GM18519 (cell line): ENCODE data around the gene CDH13.

Experiments
- ATAC-seq: cut with Tn5 transposase; IDR thresholded peaks from one replicate; pipeline ENCODE4 v1.9.1; 2021; ENCODE audit warnings: mild to moderate bottlenecking, moderate library complexity; ENCODE audit not compliant: unreplicated experiment, low FRiP score

CDH13 gene

GRCh38 chr16:83253521-83253920, 626.8 kb downstream of the CDH13 start:
- ATAC-seq, result no peak

DNA sequence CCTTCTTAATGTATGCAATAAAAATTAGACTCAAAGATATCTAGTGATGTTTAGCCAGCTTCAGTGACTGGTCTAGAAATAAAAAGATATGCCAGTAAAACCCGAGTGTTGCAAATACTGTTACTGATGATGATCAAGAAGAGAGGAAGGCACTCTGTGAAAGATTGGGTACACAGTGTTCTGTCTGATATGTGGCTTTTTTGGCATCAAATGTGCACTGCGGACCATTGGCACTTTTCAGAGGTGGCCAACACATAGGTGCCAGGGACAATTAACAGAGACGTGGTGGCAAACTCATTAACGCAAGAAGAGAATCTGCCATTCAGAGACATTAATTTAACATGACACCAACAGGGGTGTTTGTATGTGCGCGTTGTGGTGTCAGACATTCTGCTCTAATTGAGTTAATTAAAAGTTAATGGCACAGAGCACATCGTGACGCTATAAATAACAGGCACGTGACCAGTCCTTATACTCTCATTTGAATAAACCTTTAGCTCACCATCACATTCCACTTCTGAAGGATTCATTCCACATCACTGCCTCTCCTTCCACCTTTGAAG, 631.7 kb downstream of the CDH13 start:
- ATAC-seq, result no peak

DNA sequence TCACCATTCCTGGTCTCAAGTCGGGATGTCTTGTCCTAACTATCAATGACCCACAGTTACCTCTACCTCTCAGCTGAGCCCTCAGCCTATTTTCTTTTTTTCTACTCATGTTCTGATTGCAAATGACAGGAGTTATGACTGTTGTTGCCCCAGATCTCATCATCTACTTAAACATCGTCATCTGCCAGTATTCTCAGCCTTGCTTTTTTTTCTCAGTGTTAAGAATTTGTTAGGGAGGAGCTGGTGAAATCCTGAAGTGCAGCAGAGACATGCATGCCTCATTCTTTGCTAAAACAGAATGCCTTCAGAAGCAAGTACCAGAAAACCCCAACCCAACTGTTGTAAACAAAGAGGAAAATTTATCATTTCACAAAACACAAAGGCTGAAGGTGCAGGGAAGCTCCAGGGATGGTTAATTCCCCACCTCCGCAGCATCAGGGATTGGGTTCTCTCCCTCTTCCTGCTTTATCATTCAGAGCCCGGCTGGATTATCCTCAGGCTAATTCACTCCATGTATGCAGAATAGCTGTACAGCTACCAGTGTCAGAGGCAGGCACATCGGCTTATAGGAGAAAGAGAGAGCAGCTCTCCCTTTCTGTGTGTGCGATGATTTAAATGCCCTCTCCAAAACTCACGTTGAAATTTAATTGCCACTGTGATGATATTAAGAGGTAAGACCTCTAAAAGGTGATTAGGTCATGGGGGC, 640.2 kb downstream of the CDH13 start:
- ATAC-seq, result no peak

DNA sequence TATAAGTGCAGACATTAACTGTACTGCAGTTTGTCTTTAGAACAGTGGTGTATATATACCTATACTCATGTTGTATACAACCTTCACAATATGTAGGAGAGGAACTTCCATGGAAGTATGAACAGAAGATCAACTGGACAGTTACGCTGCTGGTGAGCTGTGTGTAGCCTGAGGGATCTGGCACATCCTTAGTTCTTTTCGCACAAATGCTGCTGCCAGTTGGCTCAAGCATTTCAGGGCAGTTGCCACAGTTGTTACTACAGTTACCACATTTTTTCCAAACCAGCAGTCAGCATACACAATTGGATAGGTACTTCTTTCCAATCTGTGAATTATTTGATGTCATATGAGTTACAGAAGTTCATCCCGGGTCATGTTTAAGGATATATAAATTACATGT, 641.4 kb downstream of the CDH13 start:
- no peak for ATAC-seq

DNA sequence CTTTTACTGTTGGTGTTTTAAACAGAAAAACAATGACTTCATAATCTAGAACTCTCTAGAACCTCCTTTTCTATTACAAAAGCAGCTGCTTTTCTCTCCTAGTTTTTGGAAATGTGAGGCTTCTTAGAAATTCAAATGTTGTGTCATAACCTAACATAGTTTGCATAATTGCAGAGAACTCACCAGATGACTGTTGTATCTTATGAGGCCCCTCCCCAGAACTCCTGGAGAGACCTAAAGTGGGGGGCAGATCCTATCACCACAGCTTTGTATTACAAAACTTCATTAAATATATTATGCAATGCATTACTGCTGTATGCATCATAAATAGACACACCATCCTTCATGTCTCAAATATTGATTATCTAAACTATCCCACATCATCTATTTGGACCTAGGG, 642.3 kb downstream of the CDH13 start:
- no peak for ATAC-seq

DNA sequence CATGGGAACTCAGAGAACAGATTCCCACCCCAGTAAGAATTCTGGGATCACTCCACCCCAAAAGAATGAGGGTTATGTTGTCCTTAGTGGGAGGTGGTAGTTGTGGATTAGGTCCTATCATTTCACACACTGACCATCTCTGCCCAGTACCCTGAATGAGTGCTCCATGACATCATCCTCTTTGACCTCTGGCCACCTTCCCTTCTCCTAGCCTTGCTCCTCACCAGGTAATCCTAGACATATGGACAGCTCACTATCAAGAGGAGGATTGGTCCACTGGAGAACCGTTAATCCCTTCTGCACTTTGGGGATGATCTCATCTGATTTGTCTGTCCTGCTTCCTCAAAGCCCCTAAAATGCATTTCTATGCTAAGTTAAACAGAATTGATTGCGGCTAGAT, 642.8 kb downstream of the CDH13 start:
- ATAC-seq, result no peak

- no peak for ATAC-seq
These were observed 643.3 kb downstream of the CDH13 start for GRCh38 chr16:83270061-83270460.

DNA sequence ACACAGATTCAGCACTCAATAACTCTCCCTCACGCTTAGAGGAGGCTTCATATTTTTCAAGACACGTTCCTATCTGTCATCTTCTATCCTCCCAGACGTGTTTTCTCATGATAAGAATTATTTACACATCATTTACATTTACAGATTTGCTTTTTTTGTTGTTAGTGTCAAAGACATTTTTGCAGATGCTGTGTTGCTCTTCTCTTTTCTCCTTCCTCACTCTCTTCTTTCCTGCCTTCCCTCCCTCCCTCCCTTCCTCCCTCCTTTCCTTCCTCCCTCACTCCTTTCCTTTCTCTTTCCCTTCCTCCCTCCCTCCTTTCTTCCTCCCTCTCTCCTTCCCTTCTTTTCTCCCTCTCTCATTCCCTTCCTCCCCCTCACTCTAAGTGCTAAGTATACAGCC, 643.9 kb downstream of the CDH13 start:
- ATAC-seq, result no peak

DNA sequence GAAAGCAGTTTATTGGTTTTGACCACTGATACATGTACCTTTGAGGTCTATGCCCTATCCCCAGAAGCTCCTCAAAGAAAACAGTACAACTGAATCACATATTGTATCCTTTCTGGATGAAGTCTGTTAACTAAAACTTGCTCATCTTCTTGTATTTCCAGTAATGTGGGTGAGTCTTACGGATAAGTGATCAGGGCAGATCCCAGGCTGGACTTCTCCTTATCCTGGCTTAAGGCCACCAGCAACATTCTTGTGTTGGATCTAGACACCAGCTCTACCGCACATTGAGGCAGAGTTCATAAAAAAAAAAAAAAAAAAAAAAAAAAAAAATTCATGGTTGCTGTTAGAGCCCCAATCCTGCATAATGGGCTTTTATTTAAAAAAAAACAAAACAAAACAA, 644.4 kb downstream of the CDH13 start:
- no peak for ATAC-seq

DNA sequence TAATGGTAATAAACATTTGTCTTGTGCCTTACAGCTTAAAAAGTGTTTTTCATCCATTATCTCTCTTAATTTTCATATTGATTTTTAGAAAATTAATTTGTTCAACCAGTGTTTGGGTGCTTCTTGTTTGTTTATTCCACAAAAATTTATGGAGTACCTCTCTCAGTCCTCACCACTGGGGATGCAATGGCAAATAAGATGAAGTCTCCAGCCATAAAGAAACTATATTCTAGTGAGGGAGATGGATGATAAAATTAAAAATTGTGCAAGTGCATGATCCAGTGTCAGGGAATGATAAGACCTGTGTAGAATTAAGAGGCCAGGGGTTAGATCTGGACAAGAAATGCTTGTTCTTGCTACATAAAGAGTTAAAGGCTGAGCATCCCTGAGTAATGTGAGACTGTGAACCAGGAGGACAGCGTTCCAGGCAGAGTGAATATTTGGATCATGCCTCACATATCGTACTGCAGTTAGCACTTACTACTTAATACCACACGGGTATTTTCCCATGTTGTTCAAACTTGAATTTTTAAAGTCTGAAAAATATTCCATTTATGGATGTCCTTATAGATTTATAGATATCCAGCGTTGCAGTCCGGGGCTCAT, 645.3 kb downstream of the CDH13 start:
- ATAC-seq, result no peak

DNA sequence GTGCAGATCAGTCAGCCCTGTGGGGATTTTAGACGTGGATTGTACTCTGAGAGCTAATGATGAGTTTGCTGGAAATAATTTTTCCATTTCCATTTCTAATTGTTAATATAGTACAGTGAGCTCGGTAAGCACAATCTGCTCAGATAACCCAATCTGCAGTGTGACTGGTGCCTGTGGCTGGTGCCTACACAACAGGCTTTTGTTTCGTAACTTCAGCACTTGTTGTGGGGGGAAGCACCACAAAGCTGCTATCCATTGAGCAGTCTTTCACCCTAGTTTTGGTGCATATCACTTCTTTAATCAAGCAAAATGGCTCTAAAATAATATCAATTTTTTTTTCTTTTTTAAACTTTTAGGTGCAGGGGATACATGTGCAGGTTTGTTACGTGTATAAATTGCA, 646.1 kb downstream of the CDH13 start:
- ATAC-seq, result no peak

DNA sequence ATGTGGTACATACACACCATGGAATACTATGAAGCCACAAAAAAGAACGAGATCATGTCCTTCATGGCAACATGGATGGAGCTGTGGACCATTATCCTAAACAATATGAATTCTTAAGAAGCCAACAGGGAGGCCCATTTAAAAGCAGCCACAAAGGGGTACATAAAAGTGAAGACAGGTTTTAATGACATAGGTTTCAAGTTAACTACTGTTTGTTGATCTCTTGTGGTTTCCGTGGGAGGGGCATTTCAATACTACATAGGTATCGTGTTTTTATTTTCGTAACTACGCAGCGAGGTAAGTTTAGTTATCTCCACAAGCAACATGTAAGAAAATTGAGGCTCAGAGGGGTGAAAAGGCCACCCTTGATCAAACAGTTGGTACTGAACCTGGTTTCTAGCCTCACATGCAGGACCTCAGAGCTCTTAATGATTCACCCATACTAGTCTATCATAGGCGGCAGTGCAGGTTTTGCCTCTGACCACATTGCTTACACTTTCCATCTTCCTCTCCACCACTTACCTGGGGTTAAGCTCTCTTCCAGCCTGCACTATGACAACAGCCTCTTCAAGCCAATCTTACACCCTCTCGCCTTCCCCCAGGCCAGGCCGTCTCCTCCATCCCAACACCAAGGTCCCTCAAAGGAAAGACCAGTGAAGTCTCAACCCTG, 646.9 kb downstream of the CDH13 start:
- ATAC-seq, result no peak

GRCh38 chr16:83279251-83279650, 652.5 kb downstream of the CDH13 start:
- ATAC-seq, result no peak

DNA sequence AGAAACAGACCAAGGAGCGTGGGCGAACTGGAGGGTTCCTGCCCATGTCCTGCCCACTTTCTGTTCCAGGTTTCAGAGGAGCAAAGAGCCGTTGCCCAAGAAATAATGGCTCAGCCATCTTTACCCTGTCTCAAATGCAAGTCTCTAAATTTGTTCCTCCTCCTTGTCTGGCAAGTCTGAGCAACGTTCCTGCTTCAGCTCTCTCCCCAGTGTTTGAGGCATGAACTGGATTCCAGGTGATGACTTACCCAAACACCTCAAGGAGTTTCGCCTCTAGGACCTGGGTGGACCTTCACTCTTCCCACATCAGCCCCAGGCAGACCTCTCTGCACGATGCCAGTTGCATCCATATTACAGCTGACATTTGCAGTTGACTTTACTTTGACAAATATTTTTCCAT, 659.2 kb downstream of the CDH13 start:
- no peak for ATAC-seq

DNA sequence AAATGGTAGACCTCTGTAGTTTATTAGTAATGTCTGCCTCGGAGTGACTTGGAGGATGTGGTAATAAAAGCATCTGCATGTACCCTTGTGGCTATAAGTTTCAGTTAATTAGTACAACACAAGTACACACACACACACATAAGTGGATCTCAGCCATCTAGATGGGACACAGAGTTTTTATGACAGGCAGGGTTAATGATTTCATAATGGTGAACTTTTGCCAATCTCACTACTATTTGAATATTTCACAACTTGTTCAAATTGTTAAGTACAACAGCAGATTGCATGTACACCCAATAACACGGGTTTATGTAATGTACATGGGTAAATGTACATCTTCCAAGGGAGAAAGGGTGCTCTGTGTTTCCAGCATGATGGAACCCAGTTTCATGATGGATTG, 669.7 kb downstream of the CDH13 start:
- no peak for ATAC-seq

GRCh38 chr16:83298541-83298940, 671.8 kb downstream of the CDH13 start:
- ATAC-seq, result no peak

DNA sequence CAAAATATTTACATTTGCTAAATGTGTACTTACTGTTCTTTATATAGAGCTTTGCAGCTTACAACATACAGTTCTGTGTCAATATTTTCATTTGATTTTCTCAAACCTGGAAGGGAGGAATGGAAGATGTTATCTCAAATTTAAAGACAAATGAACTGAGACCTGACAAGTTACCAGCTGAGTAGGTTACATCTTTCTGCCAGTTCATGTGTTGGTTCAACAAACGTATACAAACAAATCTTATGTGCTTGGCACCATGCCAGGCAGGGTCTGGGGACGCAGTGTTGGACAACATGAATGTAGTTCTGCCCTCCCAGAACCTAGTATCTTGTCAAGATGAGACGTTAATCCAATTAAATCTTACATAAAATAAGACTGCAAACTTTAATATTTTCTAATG, 673.6 kb downstream of the CDH13 start:
- ATAC-seq, result no peak

- ATAC-seq, result no peak
These were observed 675.2 kb downstream of the CDH13 start for GRCh38 chr16:83301971-83302370.

- ATAC-seq, result no peak
These were observed 676.1 kb downstream of the CDH13 start for GRCh38 chr16:83302853-83303252.

DNA sequence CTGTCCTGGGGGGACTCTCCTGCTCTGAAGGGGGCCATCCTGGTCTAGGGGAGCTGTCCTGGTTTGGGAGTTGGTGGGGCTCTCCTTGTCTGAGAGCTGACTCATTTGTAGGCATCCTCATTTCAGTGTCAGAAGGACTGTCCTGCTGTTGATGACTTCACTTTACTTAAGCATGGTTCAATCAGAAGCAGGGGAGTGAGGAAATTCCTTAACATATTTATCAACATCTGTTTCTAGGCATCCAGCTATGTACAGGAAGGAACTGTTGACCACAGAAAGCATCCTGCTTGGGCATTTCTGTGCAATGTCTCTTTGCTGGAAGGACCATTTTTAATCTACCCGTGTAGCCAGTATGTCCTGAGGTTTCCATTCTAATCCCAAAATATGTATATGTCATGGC, 678.3 kb downstream of the CDH13 start:
- ATAC-seq, result no peak

DNA sequence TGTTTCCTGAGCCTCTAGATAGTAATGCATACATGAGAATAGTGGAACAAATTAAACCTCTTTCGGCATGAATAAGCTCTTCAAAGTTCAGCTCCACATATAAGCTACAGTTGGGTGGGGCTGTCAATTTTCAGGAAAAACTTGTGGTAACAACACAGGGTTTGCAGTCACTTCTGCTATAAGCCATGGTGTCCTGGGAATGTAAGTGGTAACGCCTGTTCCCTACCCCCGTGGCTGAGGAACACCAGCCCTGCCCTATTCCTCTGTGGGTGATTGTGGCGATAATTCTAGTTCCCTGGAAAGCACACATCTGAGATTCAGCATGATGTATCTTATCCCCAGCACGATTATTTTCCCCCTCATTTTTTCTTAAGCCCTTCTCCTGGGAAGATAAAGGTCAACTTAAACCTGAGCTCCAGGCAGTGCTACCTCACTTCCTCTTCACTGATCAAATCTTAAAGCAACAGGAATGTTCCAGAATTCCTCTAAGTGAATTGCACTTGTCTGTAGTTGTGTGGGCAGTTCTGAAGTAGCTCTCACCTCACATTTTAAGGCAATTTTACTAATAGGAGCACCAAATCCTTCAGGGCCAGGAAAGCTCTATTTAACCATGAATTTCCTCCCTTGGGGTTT, 680.3 kb downstream of the CDH13 start:
- ATAC-seq, result no peak
